Muscle layer of colon (tissue), 2 donors: ENCODE measurements around the gene TATDN3.
"Not testable (repeated sequence)": the region's sequence is repeated elsewhere in the genome, so short reads cannot be mapped to it uniquely, and the experiment has no call there.

Experiments
- H3K27ac ChIP-seq: one replicate; pipeline ENCODE4 v1.7.0; 2013; ENCODE audit warnings: low read depth, mild to moderate bottlenecking, low read length, moderate library complexity
- H3K27me3 ChIP-seq, 2 donors: one replicate each; pipeline ENCODE4 v1.7.0; 2013; ENCODE audit warnings: low read length in 2 of 2, mild to moderate bottlenecking in 2 of 2; ENCODE audit not compliant: insufficient read depth in 2 of 2, control insufficient read depth in 1 of 2
- H3K36me3 ChIP-seq: one replicate; pipeline ENCODE4 v1.7.0; 2013; ENCODE audit warnings: mild to moderate bottlenecking, low read length; ENCODE audit not compliant: insufficient read depth
- H3K4me1 ChIP-seq: one replicate; pipeline ENCODE4 v1.7.0; 2013; ENCODE audit warnings: mild to moderate bottlenecking, low read length; ENCODE audit not compliant: insufficient read depth
- H3K4me3 ChIP-seq, 2 donors: one replicate each; pipeline ENCODE4 v1.7.0; 2013; ENCODE audit warnings: low read length in 2 of 2, low read depth in 1 of 2, mild to moderate bottlenecking in 1 of 2, moderate library complexity in 1 of 2
- H3K9ac ChIP-seq: one replicate; pipeline ENCODE4 v1.7.0; 2013; ENCODE audit warnings: low read length
- H3K9me3 ChIP-seq: one replicate; pipeline ENCODE4 v1.7.0; 2013; ENCODE audit warnings: mild to moderate bottlenecking, low read length
- donor health status: abdominal sarcoma.
- donor health status: Adenocarcinoma of cecum.

Gene TATDN3

DNA sequence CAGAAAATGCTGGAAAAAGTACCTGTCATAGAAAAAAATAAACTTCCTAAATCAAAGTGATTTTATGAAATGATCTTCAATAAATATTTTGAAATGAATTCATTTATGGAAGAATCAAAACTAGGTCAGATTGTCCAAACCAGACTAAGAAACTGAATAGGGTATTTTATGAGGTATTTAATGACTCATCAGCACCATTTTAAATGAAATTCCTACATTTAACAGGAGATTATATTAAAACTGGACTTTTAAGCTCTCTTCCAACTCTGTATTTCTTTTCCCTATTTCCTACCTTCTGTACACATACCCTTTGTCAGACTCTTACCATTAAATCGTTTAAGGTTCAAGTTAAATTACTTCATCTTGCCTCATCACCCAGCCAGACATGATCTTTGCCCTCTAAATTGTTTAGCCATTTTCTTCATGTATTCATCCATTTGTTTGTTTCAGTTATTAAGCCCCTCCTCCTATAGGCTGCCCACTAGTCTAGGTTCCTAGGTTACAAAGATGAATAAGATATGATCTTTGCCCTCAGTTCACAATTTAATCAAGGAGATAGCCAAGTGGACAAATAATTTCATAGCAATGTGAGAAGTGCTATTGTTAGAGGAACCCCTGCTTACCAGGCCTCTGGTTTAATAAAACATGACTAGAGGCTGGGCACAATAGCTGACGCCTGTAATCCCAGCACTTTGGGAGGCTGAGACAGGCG is 25.0 kb downstream of the TATDN3 start:
- Histone ChIP-seq H3K27me3 (no peaks in the 10 kb centered on the region), H3K4me3 (no peak overlapping the region), H3K9ac (no peak overlapping the region), H3K36me3 (no peaks in the 10 kb centered on the region), H3K9me3 (no peaks in the 10 kb centered on the region), H3K4me1 (peaks cover 5% of the 10 kb centered on the region), H3K27ac (no peak overlapping the region)

DNA sequence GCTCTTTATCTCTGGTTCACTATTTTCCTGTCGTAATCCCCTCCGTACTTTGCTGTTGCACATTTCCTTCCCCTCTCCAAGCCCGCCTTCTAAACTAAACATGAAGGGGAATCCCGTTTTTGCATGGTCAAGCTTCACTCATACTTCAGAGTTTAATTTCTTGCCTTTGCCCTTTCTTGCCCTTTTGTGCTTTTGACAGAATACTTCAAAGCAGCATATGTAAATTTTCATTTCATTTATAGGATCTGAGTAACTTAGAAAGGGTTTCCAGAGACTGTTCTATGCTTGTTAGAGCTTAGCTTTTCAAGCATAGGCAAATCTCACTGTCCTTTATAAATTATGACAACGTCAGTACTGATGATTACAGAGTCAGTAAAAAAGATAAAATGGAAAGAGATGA is 28.0 kb downstream of the TATDN3 start:
- Histone ChIP-seq H3K27me3 (no peaks in the 10 kb centered on the region), H3K27ac (no peak overlapping the region)

GRCh38 chr1:212820969-212821368 is 29.3 kb downstream of the TATDN3 start:
- Histone ChIP-seq H3K27me3 (no peaks in the 10 kb centered on the region), H3K9ac (no peak overlapping the region), H3K4me3 (no peak overlapping the region), H3K4me1 (no peaks in the 10 kb centered on the region), H3K36me3 (no peaks in the 10 kb centered on the region), H3K27ac (no peak overlapping the region), H3K9me3 (no peaks in the 10 kb centered on the region)

More for the DNA sequence above, 28.0 kb downstream of the TATDN3 start:
- Histone ChIP-seq H3K9ac (no peak overlapping the region), H3K4me3 (no peak overlapping the region), H3K36me3 (no peaks in the 10 kb centered on the region), H3K4me1 (peaks cover 3% of the 10 kb centered on the region), H3K9me3 (no peaks in the 10 kb centered on the region)

- no peaks in the 10 kb centered on the region for H3K36me3 ChIP-seq
- H3K9ac ChIP-seq, result no peak overlapping the region
- no peak overlapping the region for H3K27ac ChIP-seq
- no peaks in the 10 kb centered on the region for H3K9me3 ChIP-seq
- no peaks in the 10 kb centered on the region for H3K4me1 ChIP-seq
- H3K4me3 ChIP-seq, result no peak overlapping the region
- no peaks in the 10 kb centered on the region for H3K27me3 ChIP-seq
These were observed 31.3 kb downstream of the TATDN3 start for GRCh38 chr1:212822956-212823355.

- Histone ChIP-seq H3K36me3 (no peaks in the 10 kb centered on the region), H3K27me3 (no peaks in the 10 kb centered on the region), H3K27ac (no peak overlapping the region), H3K9ac (no peak overlapping the region), H3K9me3 (no peaks in the 10 kb centered on the region), H3K4me3 (no peak overlapping the region), H3K4me1 (no peaks in the 10 kb centered on the region)
These were observed 32.5 kb downstream of the TATDN3 start for GRCh38 chr1:212824201-212824600.

GRCh38 chr1:212825798-212826452 is 34.2 kb downstream of the TATDN3 start:
- H3K4me3 ChIP-seq, result no peak overlapping the region
- no peak overlapping the region for H3K27ac ChIP-seq
- no peak overlapping the region for H3K9ac ChIP-seq
- H3K36me3 ChIP-seq, result no peaks in the 10 kb centered on the region
- H3K27me3 ChIP-seq, result no peaks in the 10 kb centered on the region
- no peaks in the 10 kb centered on the region for H3K9me3 ChIP-seq
- no peaks in the 10 kb centered on the region for H3K4me1 ChIP-seq

DNA sequence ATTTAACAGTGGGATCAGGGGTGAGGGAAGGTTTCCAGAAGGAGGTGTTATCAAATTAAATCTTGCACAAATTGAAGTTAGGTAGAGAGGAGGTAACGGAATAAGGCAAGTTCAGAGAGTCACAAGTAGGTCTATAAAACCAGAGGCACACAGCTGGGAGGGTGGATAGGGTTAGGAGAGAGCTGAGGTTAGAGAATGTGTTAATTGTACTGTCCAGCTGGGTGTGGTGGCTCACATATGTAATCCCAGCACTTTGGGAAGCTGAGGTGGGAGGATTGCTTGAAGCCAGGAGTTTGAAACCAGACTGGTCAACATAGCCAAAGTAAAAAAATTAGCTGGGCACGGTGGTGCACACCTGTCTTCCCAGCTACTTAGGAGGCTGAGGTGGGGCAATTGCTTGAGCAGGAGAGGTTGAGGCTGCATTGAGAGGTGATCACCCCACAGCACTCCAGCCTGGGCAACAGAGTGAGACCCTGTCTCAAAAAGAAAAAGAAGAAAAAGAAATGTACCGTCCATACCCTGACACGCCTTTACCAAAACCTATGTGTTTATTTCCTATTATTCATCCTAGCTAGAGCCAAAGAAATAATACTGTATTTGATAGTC is 35.6 kb downstream of the TATDN3 start:
- Histone ChIP-seq H3K27me3 (no peaks in the 10 kb centered on the region), H3K4me3 (no peak overlapping the region), H3K36me3 (no peaks in the 10 kb centered on the region), H3K9ac (no peak overlapping the region), H3K27ac (no peak overlapping the region), H3K4me1 (no peaks in the 10 kb centered on the region), H3K9me3 (no peaks in the 10 kb centered on the region)

- Histone ChIP-seq H3K36me3 (no peaks in the 10 kb centered on the region), H3K9me3 (no peaks in the 10 kb centered on the region), H3K4me1 (no peaks in the 10 kb centered on the region), H3K27ac (no peak overlapping the region), H3K27me3 (no peaks in the 10 kb centered on the region), H3K9ac (no peak overlapping the region), H3K4me3 (no peak overlapping the region)
These were observed 36.2 kb downstream of the TATDN3 start for GRCh38 chr1:212827831-212828278.

DNA sequence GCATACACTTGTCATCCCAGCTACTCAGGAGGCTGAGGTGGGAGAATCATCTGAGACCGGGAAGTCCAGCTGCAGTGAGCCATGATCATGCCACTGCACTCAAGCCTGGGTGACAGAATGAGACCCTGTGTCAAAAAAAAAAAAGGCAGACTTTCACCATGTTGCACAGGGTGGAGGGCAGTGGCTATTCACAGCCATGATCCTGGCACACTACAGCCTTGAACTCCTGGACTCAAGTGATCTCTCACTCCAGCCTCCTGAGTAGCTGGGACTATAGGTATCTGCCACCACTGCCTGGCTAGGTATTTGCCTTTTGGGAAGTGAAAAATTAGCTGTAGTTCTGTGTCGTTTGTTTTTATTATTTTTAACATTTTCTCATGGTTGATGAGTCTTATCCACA is 36.7 kb downstream of the TATDN3 start:
- Histone ChIP-seq H3K36me3 (no peaks in the 10 kb centered on the region), H3K4me3 (no peak overlapping the region), H3K27ac (no peak overlapping the region), H3K27me3 (no peaks in the 10 kb centered on the region), H3K9me3 (no peaks in the 10 kb centered on the region), H3K4me1 (no peaks in the 10 kb centered on the region), H3K9ac (no peak overlapping the region)

DNA sequence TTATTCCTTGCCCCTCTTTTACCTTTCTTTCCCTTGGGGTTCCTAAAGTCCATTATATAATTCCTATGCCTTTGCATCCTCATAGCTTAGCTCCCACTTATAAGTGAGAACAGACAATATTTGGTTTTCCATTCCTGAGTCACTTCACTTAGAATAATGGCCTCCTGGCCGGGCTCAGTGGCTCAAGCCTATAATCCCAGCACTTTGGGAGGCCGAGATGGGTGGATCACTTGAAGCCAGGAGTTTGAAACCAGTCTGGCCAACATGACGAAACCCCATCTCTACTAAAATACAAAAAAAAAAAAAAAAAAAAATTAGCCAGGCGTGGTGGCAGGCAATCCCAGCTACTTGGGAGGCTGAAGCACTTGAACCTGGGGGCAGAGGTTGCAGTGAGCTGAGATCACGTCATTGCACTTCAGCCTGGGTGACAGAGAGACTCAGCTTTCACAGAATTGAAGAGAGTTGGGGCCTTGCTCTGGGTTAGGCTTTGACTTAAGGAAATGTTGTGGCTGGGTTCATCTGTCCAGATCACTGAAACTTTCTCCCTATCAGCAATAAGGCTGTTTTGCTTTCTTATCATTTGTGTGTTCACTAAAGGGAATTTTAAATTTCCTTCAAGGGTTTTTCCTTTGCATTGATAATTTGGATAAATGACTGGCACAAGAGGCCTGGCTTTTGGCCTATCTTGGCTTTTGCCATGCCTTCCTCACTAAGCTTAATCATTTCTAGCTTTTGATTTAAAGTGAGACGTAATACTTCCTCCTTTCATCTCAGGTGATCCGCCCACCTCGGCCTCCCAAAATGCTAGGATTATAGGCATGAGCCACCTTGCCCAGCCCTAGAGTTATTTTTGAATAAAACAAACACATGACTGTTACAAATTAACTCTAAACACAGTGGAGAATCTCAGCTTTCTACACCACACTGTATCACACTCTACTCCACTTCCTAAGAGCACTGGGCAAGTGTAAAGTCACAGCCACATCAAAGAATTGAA is 41.8 kb downstream of the TATDN3 start:
- H3K4me1 ChIP-seq, H3K27ac ChIP-seq, H3K36me3 ChIP-seq, H3K9me3 ChIP-seq, H3K9ac ChIP-seq, H3K4me3 ChIP-seq, H3K27me3 ChIP-seq: not testable (repeated sequence)

- H3K4me1 ChIP-seq, result no peaks in the 10 kb centered on the region
- H3K36me3 ChIP-seq, result no peaks in the 10 kb centered on the region
- no peaks in the 10 kb centered on the region for H3K9me3 ChIP-seq
- H3K27ac ChIP-seq, result no peak overlapping the region
- no peaks in the 10 kb centered on the region for H3K27me3 ChIP-seq
- no peak overlapping the region for H3K4me3 ChIP-seq
- no peak overlapping the region for H3K9ac ChIP-seq
These were observed 46.5 kb downstream of the TATDN3 start for GRCh38 chr1:212838145-212838544.
